ENCODE measurements around the gene C18orf32.

GRCh38 chr18:49514577-49514976 lies 27.5 kb upstream of the C18orf32 start:
- TF ChIP-seq CTCF (IDR thresholded peaks at IDR 0.05) (no peak), POLR2A (IDR thresholded peaks at IDR 0.05) (no peak)

Measured in right lobe of liver (tissue), 4 donors.